Measurements from ENCODE around the gene S100A13. TPM values are rescaled to one million over a fixed set of nuclear protein-coding genes. Genes with fewer than 3 reads are reported as not detected.
"Not testable (repeated sequence)": the region's sequence is repeated elsewhere in the genome, so short reads cannot be mapped to it uniquely, and the experiment has no call there.

Gene S100A13
- total RNA-seq, 4 donors from 2014 or later = 44.4 to 63.3 (median 55.7) TPM

DNA sequence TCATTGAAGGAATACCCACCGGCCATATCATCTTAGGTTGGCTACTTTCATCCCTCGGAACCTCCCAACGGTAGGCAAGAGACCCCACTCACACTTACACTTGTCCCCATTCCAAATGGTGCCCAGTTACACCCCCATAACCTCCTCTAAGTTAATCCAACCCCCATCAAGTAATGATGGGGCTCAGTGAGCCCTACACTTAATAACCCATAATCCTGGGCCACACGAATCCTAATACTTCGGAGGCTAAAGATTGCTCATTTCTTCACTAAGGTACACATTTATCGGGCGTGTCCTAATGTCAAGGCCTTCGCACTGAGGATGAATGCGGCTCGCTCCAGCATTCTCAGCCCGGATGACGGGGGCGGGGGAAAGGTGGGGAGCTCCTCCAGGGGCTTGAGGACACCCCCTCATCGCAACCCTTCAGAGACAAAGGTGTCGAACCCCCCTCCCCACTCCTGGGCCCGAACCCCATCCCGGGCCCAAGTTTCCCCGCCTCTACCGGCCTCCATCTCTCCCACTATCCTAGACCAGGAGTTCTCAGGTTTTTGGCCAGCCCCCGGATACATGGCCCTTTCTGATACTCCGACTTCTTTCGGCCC is 43.1 kb upstream of the S100A13 start:
- intact Hi-C loops (cut with DNase I) = loop anchor here (10.0 kb wide), 1 partner anchor 314 kb away; the partner anchor contains the start of gene RAB13
- no peak for DNase-seq
- H3K4me1 ChIP-seq = peaks cover 9 to 37% (median 12%) of the 10 kb centered on the region in 3 donors
- H3K27me3 ChIP-seq = no peaks in the 10 kb centered on the region
- H3K4me3 ChIP-seq = peak overlapping the region; percentile 65 to 87 (median 78)
- peak overlapping the region; percentile 86 to 92 (median 92) for H3K27ac ChIP-seq
- TF ChIP-seq POLR2A (IDR thresholded peaks at IDR 0.05) = no peak
- no peak for TF ChIP-seq CTCF (IDR thresholded peaks at IDR 0.05)
- WGBS, 2 donors = 1% methylated on average over 15 to 21 of the region's 22 CpGs
- H3K36me3 ChIP-seq = peaks cover 21 to 43% (median 34%) of the 10 kb centered on the region in 3 donors
- H3K9me3 ChIP-seq = no peaks in the 10 kb centered on the region

DNA sequence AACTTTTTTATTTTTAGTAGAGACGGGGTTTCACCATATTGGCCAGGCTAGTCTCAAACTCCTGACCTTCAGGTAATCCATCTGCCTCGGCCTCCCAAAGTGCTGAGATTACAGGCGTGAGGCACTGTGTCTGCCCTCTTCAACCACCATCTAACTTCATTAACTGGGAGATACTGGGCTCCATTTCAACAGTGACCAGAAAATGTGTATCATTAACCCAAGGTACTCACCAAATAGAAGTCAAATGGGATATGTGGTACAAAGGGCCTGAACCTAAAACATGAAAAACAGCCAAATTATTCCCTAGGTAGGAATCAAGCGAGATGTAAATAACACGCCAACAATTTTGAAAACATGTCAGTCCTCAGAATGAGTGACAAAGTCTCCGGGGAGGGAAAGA is 42.3 kb upstream of the S100A13 start:
- no peaks in the 10 kb centered on the region for H3K27me3 ChIP-seq
- peak overlapping the region in 3 of 4 donors; percentile 86 to 92 (median 92) for H3K27ac ChIP-seq
- DNase-seq = no peak
- WGBS, 2 donors = 79 to 83% methylated on average over 6 of the region's 6 CpGs
- TF ChIP-seq CTCF (IDR thresholded peaks at IDR 0.05) = no peak
- TF ChIP-seq POLR2A (IDR thresholded peaks at IDR 0.05) = no peak
- intact Hi-C loops (cut with DNase I) = loop anchor here (10.0 kb wide), 1 partner anchor 315 kb away; the partner anchor contains the start of gene RAB13
- H3K36me3 ChIP-seq = peaks cover 27 to 51% (median 42%) of the 10 kb centered on the region in 3 donors
- H3K4me1 ChIP-seq = peaks cover 9 to 37% (median 12%) of the 10 kb centered on the region in 3 donors
- peak overlapping the region in 3 of 4 donors; percentile 76 to 87 (median 81) for H3K4me3 ChIP-seq
- H3K9me3 ChIP-seq = no peaks in the 10 kb centered on the region

- Histone ChIP-seq H3K36me3 (peaks cover 32 to 60% (median 51%) of the 10 kb centered on the region in 3 donors), H3K27ac (peak overlapping the region in 2 of 4 donors; percentile 1 to 12), H3K4me1 (peaks cover 9 to 37% (median 12%) of the 10 kb centered on the region in 3 donors)
- H3K27me3 ChIP-seq; intact Hi-C loops (cut with DNase I); H3K4me3 ChIP-seq; DNase-seq; H3K9me3 ChIP-seq: not testable (repeated sequence)
- WGBS, 2 donors = 89 to 96% methylated on average over 7 of the region's 8 CpGs
Measured at GRCh38 chr1:153668672-153669071, 41.4 kb upstream of the S100A13 start.

DNA sequence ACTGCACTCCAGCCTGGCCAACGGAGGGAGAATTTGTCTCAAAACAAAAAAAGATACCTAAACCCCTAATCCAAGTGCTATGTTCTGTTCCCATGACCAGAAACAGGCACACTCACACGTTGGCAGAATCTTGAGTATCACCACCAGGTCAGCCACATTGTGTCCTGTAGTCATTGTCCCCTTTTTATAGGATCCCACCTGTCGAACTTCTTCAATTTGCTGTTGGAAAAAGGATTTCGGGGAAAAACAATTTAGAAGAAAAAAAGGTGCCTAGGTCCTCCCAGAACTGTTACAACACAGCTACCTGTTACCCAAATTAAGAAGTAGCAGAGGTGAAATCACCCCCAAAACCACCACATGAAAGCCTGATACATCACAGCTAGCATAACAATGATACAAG is 40.1 kb upstream of the S100A13 start:
- H3K4me1 ChIP-seq = peaks cover 9 to 37% (median 12%) of the 10 kb centered on the region in 3 donors
- no peaks in the 10 kb centered on the region for H3K27me3 ChIP-seq
- no peak for DNase-seq
- H3K4me3 ChIP-seq = no peak overlapping the region
- no peaks in the 10 kb centered on the region for H3K9me3 ChIP-seq
- peaks cover 32 to 72% (median 64%) of the 10 kb centered on the region in 3 donors for H3K36me3 ChIP-seq
- WGBS, 2 donors = 88 to 90% methylated on average over 3 to 4 of the region's 4 CpGs
- TF ChIP-seq POLR2A (IDR thresholded peaks at IDR 0.05) (no peak), CTCF (IDR thresholded peaks at IDR 0.05) (no peak)
- intact Hi-C loops (cut with DNase I) = no loop called here
- no peak overlapping the region for H3K27ac ChIP-seq

DNA sequence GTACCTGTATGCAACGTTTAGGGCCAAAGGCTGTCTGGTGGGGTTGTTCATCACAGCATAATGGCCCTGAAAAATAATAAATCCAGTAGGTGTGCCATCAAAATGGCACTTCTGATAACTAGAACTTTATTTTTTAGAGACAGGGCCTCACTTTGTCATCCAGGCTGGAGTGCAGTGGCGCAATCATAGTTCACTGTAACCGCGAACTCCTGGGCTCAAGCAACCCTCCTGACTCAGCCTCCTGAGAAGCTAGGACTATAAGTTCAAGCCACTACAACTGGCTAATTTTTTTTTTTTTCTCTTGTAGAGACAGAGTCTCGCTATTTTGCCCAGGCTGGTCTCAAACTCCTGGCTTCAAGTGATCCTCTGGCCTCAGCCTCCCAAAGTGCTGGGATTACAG is 35.9 kb upstream of the S100A13 start:
- intact Hi-C loops (cut with DNase I) = no loop called here
- H3K27ac ChIP-seq = no peak overlapping the region

More for the DNA sequence above, 35.9 kb upstream of the S100A13 start:
- Histone ChIP-seq H3K4me1 (peaks cover 11 to 21% (median 11%) of the 10 kb centered on the region in 3 donors), H3K36me3 (peaks cover 43 to 84% (median 75%) of the 10 kb centered on the region in 3 donors), H3K4me3 (no peak overlapping the region), H3K27me3 (no peaks in the 10 kb centered on the region), H3K9me3 (no peaks in the 10 kb centered on the region)
- TF ChIP-seq POLR2A (IDR thresholded peaks at IDR 0.05) (no peak), CTCF (IDR thresholded peaks at IDR 0.05) (no peak)
- 75 to 82% methylated on average over 5 of the region's 5 CpGs for WGBS, 2 donors
- DNase-seq = no peak

Measured in esophagus squamous epithelium (tissue), 5 donors.